PC-3 (cell line): ENCODE measurements around the gene RAP1GAP2. TPM values are rescaled to one million over a fixed set of nuclear protein-coding genes. Genes with fewer than 3 reads are reported as not detected.

Experiments used
- ATAC-seq: fragments of 200-7000 bp; cut with Tn5 transposase; 2 replicates; pipeline ENCODE4 v1.9.1; 2020; ENCODE audit warnings: mild to moderate bottlenecking, moderate library complexity
- BruUV-seq: library from RNA; stranded (reverse); fragments of 400-500 nt; replicated peaks from 2 replicates; lab custom pipeline; 2021; lab: Mats Ljungman, UMichigan
- CTCF ChIA-PET: fragments of 300-600 bp; sonication (Branson Sonifier 250); formaldehyde crosslinking; loops from one replicate; lab custom pipeline; 2022; ENCODE audit warnings: antibody characterized with exemption; lab: Charles Lee
- POLR2A ChIA-PET: fragments of 300-600 bp; sonication (Branson Sonifier 250); formaldehyde crosslinking; loops from one replicate; lab custom pipeline; 2022; ENCODE audit warnings: antibody characterized with exemption; ENCODE audit not compliant: unreplicated experiment; lab: Charles Lee
- DNase-seq: peaks from one replicate; pipeline ENCODE4 v3.0.0-alpha.2; 2015
- H2AFZ ChIP-seq: fragments of 300-600 bp; sonication (generic); 2 replicates; pipeline ENCODE4 v1.6.0; 2016; ENCODE audit warnings: antibody characterized with exemption, low read length
- H3F3A ChIP-seq: fragments of 300-600 bp; sonication (generic); one replicate; pipeline ENCODE4 v1.6.0; 2017; ENCODE audit warnings: antibody characterized with exemption, low read length, control low read depth, mild to moderate bottlenecking; ENCODE audit not compliant: unreplicated experiment
- H3K27ac ChIP-seq: fragments of 300-600 bp; sonication (generic); 2 replicates; pipeline ENCODE4 v1.5.1; 2016; ENCODE audit warnings: mild to moderate bottlenecking, low read length
- H3K27me3 ChIP-seq: fragments of 300-600 bp; sonication (generic); 2 replicates; pipeline ENCODE4 v1.6.1; 2016; ENCODE audit warnings: low read length, mixed read lengths
- H3K36me3 ChIP-seq: fragments of 300-600 bp; sonication (generic); 2 replicates; pipeline ENCODE4 v1.6.1; 2016; ENCODE audit warnings: low read depth, mixed run types, low read length, mixed read lengths
- H3K4me1 ChIP-seq: fragments of 300-600 bp; sonication (generic); 2 replicates; pipeline ENCODE4 v1.5.1; 2016; ENCODE audit warnings: low read length; ENCODE audit not compliant: insufficient read depth
- H3K4me2 ChIP-seq: fragments of 300-600 bp; sonication (generic); 2 replicates; pipeline ENCODE4 v1.6.0; 2016; ENCODE audit warnings: low read length
- H3K4me3 ChIP-seq: fragments of 300-600 bp; sonication (generic); 2 replicates; pipeline ENCODE4 v1.5.1; 2016; ENCODE audit warnings: mild to moderate bottlenecking, low read length, mixed read lengths
- H3K79me2 ChIP-seq: fragments of 300-600 bp; sonication (generic); 2 replicates; pipeline ENCODE4 v1.6.1; 2017; ENCODE audit warnings: low read length, mixed read lengths
- H3K9ac ChIP-seq: fragments of 300-600 bp; sonication (generic); 2 replicates; pipeline ENCODE4 v1.6.0; 2016; ENCODE audit warnings: mild to moderate bottlenecking, low read length
- H3K9me2 ChIP-seq: fragments of 300-600 bp; sonication (generic); replicated peaks from 2 replicates; pipeline ENCODE4 v1.6.1; 2016; ENCODE audit warnings: mixed run types, low read length, mixed read lengths
- H3K9me3 ChIP-seq: fragments of 300-600 bp; sonication (generic); 2 replicates; pipeline ENCODE4 v1.6.1; 2016; ENCODE audit warnings: low read length, mixed read lengths
- H4K20me1 ChIP-seq: fragments of 300-600 bp; sonication (generic); 2 replicates; pipeline ENCODE4 v1.6.1; 2016; ENCODE audit warnings: low read length, mixed read lengths
- CTCF ChIP-seq: fragments of 300-600 bp; sonication (generic); conservative IDR thresholded peaks from 2 replicates; pipeline ENCODE4 v1.5.1; 2017; ENCODE audit warnings: antibody characterized with exemption, low read depth, mild to moderate bottlenecking, low read length
- EZH2 ChIP-seq: fragments of 300-600 bp; sonication (generic); IDR thresholded peaks from one replicate; pipeline ENCODE4 v1.6.1; 2017; ENCODE audit warnings: antibody characterized with exemption, mild to moderate bottlenecking, low read length; ENCODE audit not compliant: unreplicated experiment
- EZH2phosphoT487 ChIP-seq: fragments of 300-600 bp; sonication (generic); IDR thresholded peaks from 2 replicates; pipeline ENCODE4 v1.6.1; 2018; ENCODE audit warnings: mild to moderate bottlenecking, antibody characterized with exemption, low read length, borderline replicate concordance
- intact Hi-C: fragments of 100-400 bp; cut with micrococcal nuclease; formaldehyde crosslinking; loops from 2 replicates; pipeline ENCODE4 v1.9.0; 2023
- total RNA-seq: library from RNA; depleted of rRNA; stranded (reverse); fragments of >200 nt; gene quantifications from 2 replicates; pipeline ENCODE4 v1.2.3, GENCODE V29; 2014

RAP1GAP2 gene
- total RNA-seq, 1 experiment from 2014 or later, result 14.5 TPM

- Histone ChIP-seq H3K4me3 (no peak overlapping the region), H2AFZ (no peak overlapping the region), H3K4me2 (no peak overlapping the region), H3K27me3 (no peaks in the 10 kb centered on the region), H3K79me2 (no peaks in the 10 kb centered on the region), H3K36me3 (no peaks in the 10 kb centered on the region), H3K27ac (no peak overlapping the region), H3K4me1 (no peaks in the 10 kb centered on the region), H3K9ac (no peak overlapping the region), H3F3A (no peaks in the 10 kb centered on the region), H3K9me3 (no peaks in the 10 kb centered on the region), H4K20me1 (no peaks in the 10 kb centered on the region), H3K9me2 (no peaks in the 10 kb centered on the region)
- CTCF ChIA-PET, result no interaction called here
- TF ChIP-seq EZH2phosphoT487 (no peak), CTCF (no peak), EZH2 (no peak)
- POLR2A ChIA-PET, result no interaction called here
- no TSS peak for BruUV-seq
- ATAC-seq, result no peak
- intact Hi-C loops, result no loop called here
- no peak for DNase-seq
Measured at GRCh38 chr17:2900842-2901241, 104.6 kb downstream of the RAP1GAP2 start.

- Histone ChIP-seq H3K27ac (no peak overlapping the region), H3F3A (no peaks in the 10 kb centered on the region), H3K79me2 (no peaks in the 10 kb centered on the region), H3K9me3 (no peaks in the 10 kb centered on the region), H3K4me1 (no peaks in the 10 kb centered on the region), H3K36me3 (no peaks in the 10 kb centered on the region; the same call in 1 of the 2 replicates), H3K27me3 (no peaks in the 10 kb centered on the region), H3K9ac (no peak overlapping the region), H3K4me3 (no peak overlapping the region), H3K4me2 (no peak overlapping the region), H3K9me2 (no peaks in the 10 kb centered on the region), H2AFZ (no peak overlapping the region), H4K20me1 (no peaks in the 10 kb centered on the region)
- intact Hi-C loops, result no loop called here
- no peak for ATAC-seq
- CTCF ChIA-PET, result no interaction called here
- POLR2A ChIA-PET, result no interaction called here
- BruUV-seq, result no TSS peak
- TF ChIP-seq EZH2phosphoT487 (no peak), CTCF (no peak), EZH2 (no peak)
- DNase-seq, result no peak
Measured at GRCh38 chr17:2901582-2901981, 105.3 kb downstream of the RAP1GAP2 start.

DNA sequence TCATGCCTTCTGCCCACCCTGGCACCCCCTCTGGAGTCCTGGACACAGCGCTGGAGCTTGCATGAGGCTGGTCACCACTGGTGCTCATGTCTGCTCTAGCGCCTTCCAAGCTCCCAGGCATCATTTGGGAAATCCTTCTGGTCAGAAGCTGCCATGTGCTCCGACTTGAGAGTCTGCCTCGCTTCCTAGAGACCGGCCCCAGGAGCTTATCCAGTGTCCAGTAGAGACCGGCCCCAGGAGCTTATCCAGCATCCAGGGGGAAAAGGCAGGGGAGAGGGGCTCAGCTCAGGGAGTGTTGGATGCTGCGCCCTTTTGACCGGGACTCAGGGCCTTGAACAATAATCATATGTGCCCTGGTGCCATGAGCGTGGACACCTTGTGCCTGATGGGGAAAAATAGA is 106.3 kb downstream of the RAP1GAP2 start:
- CTCF ChIA-PET, result no interaction called here

More for the DNA sequence above, 106.3 kb downstream of the RAP1GAP2 start:
- H3K36me3 ChIP-seq, result no peaks in the 10 kb centered on the region; the same call in 1 of the 2 replicates
- no peak overlapping the region for H3K4me2 ChIP-seq
- no peaks in the 10 kb centered on the region for H3F3A ChIP-seq
- no peak overlapping the region for H2AFZ ChIP-seq
- DNase-seq, result no peak
- no peaks in the 10 kb centered on the region for H3K9me2 ChIP-seq
- no peak for ATAC-seq
- no peak overlapping the region for H3K4me3 ChIP-seq
- H3K9me3 ChIP-seq, result no peaks in the 10 kb centered on the region
- POLR2A ChIA-PET, result no interaction called here
- intact Hi-C loops, result no loop called here
- BruUV-seq, result no TSS peak
- no peak overlapping the region for H3K27ac ChIP-seq
- no peaks in the 10 kb centered on the region for H4K20me1 ChIP-seq
- H3K4me1 ChIP-seq, result no peaks in the 10 kb centered on the region
- H3K9ac ChIP-seq, result no peak overlapping the region
- no peaks in the 10 kb centered on the region for H3K79me2 ChIP-seq
- no peaks in the 10 kb centered on the region for H3K27me3 ChIP-seq
- TF ChIP-seq EZH2 (no peak), CTCF (no peak), EZH2phosphoT487 (no peak)
